Left lobe of liver (tissue), 2 donors: ENCODE measurements around the gene BRSK2. TPM values are rescaled to one million over a fixed set of nuclear protein-coding genes. Genes with fewer than 3 reads are reported as not detected.

Experiments
- ATAC-seq: fragments of 200-7000 bp; cut with Tn5 transposase; one replicate; pipeline ENCODE4 v1.9.1; 2020; ENCODE audit warnings: mild to moderate bottlenecking, moderate library complexity
- DNase-seq: peaks from one replicate; pipeline ENCODE4 v3.0.0-alpha.2; 2020; ENCODE audit warnings: low spot score
- total RNA-seq: library from RNA; stranded (reverse); gene quantifications from one replicate; pipeline ENCODE4 v1.2.1, GENCODE V29; 2021
- donor health status: DM: no; HTN: no; CAD: no; lungs with moderate emphysema.
- donor health status: DM: no; HTN: yes; CAD: no.

BRSK2 gene
- total RNA-seq, 1 donor from 2014 or later, result 0.18 TPM

GRCh38 chr11:1373536-1374214, 16.1 kb upstream of the BRSK2 start:
- ATAC-seq (no peak), DNase-seq (no peak)

GRCh38 chr11:1375161-1375954, 14.4 kb upstream of the BRSK2 start:
- no peak for ATAC-seq

GRCh38 chr11:1375955-1376258, 13.8 kb upstream of the BRSK2 start:
- no peak for ATAC-seq

More at GRCh38 chr11:1375161-1375954, 14.4 kb upstream of the BRSK2 start:
- DNase-seq, result no peak

GRCh38 chr11:1377231-1377780, 12.4 kb upstream of the BRSK2 start:
- ATAC-seq (no peak), DNase-seq (no peak)

More at GRCh38 chr11:1375955-1376258, 13.8 kb upstream of the BRSK2 start:
- no peak for DNase-seq

GRCh38 chr11:1381793-1382425, 7.8 kb upstream of the BRSK2 start:
- no peak for DNase-seq
- no peak for ATAC-seq

GRCh38 chr11:1382429-1382828, 7.3 kb upstream of the BRSK2 start:
- DNase-seq, result no peak
- no peak for ATAC-seq

GRCh38 chr11:1382831-1383607, 6.7 kb upstream of the BRSK2 start:
- ATAC-seq, result peak; percentile 85
- peak; percentile 60 for DNase-seq

GRCh38 chr11:1384199-1384970, 5.3 kb upstream of the BRSK2 start:
- DNase-seq (no peak), ATAC-seq (no peak)

GRCh38 chr11:1387521-1387920, 2.2 kb upstream of the BRSK2 start:
- ATAC-seq, result no peak
- DNase-seq, result no peak

- no peak for ATAC-seq
- DNase-seq, result no peak
Observed at GRCh38 chr11:1387961-1388762, 1.6 kb upstream of the BRSK2 start.

GRCh38 chr11:1388763-1389102, 1.0 kb upstream of the BRSK2 start:
- no peak for DNase-seq

GRCh38 chr11:1389103-1389931, 417 bp upstream of the BRSK2 start:
- ATAC-seq (peak; percentile 98), DNase-seq (peak; percentile 96)

More at GRCh38 chr11:1388763-1389102, 1.0 kb upstream of the BRSK2 start:
- ATAC-seq, result no peak

GRCh38 chr11:1390569-1391164, 933 bp downstream of the BRSK2 start:
- ATAC-seq (no peak), DNase-seq (no peak)

- DNase-seq, result no peak
- ATAC-seq, result no peak
Observed at GRCh38 chr11:1391165-1392075, 1.7 kb downstream of the BRSK2 start.

- DNase-seq (no peak), ATAC-seq (no peak)
Observed at GRCh38 chr11:1392111-1392510, 2.4 kb downstream of the BRSK2 start.

GRCh38 chr11:1392561-1392960, 2.8 kb downstream of the BRSK2 start:
- no peak for DNase-seq

More at GRCh38 chr11:1392561-1392960, 2.8 kb downstream of the BRSK2 start:
- ATAC-seq, result no peak
